HG03460 (cell line): Measurements from ENCODE around the gene ZNF398.
"Not testable (repeated sequence)": the region's sequence is repeated elsewhere in the genome, so short reads cannot be mapped to it uniquely, and the experiment has no call there.

Experiments
- ATAC-seq: cut with Tn5 transposase; IDR thresholded peaks from one replicate; pipeline ENCODE4 v1.9.1; 2021; ENCODE audit not compliant: unreplicated experiment

ZNF398 gene

GRCh38 chr7:149223761-149224160 is 76.5 kb downstream of the ZNF398 start:
- no peak for ATAC-seq

GRCh38 chr7:149224352-149224751 is 77.1 kb downstream of the ZNF398 start:
- ATAC-seq, result no peak

- ATAC-seq, result no peak
Measured at GRCh38 chr7:149225106-149225505, 77.9 kb downstream of the ZNF398 start.

- ATAC-seq, result no peak
Measured at GRCh38 chr7:149225656-149226055, 78.4 kb downstream of the ZNF398 start.

- ATAC-seq, result not testable (repeated sequence)
Measured at GRCh38 chr7:149226366-149226765, 79.1 kb downstream of the ZNF398 start.

GRCh38 chr7:149226840-149227494 is 79.7 kb downstream of the ZNF398 start:
- no peak for ATAC-seq

- ATAC-seq, result no peak
Measured at GRCh38 chr7:149228831-149229471, 81.7 kb downstream of the ZNF398 start.

- no peak for ATAC-seq
Measured at GRCh38 chr7:149229526-149229925, 82.3 kb downstream of the ZNF398 start.

GRCh38 chr7:149232362-149232761 is 85.1 kb downstream of the ZNF398 start:
- ATAC-seq, result no peak
